SK-N-SH (cell line): Measurements from ENCODE around the gene LGALS12. TPM values are rescaled to one million over a fixed set of nuclear protein-coding genes. Genes with fewer than 3 reads are reported as not detected.

ENCODE experiments used
- CTCF ChIA-PET: fragments of 300-600, 350-600 bp; formaldehyde crosslinking; extraction: SDS; loops from one replicate; lab custom pipeline; 2021; lab: Yijun Ruan, JAX
- POLR2A ChIA-PET: fragments of 350-600 bp; sonication (Branson Sonifier 250); formaldehyde crosslinking; extraction: SDS; loops from one replicate; lab custom pipeline; 2020; ENCODE audit warnings: antibody characterized with exemption, inconsistent platforms; lab: Yijun Ruan, JAX
- DNase-seq: peaks from one replicate; pipeline ENCODE4 v3.0.0; 2012
- H2AFZ ChIP-seq: fragments of 200-600 bp; sonication (generic); 2 replicates; pipeline ENCODE4 v1.8.1; 2016; ENCODE audit warnings: antibody characterized with exemption, mild to moderate bottlenecking, low read depth
- H3F3A ChIP-seq: fragments of 200-600 bp; sonication (generic); replicated peaks from 2 replicates; pipeline ENCODE3; 2016; ENCODE audit warnings: antibody characterized with exemption, mild to moderate bottlenecking; ENCODE audit not compliant: insufficient read depth
- H3K27ac ChIP-seq, 2 experiments: fragments of 200-500 bp in 1 of 2; fragments of 200-600 bp in 1 of 2; sonication (Bioruptor generic) in 1 of 2; sonication (generic), shearing (Covaris generic) in 1 of 2; 2 replicates each; pipeline versions ENCODE4 v1.5.1 to v1.6.1; 2014 to 2016; ENCODE audit warnings: low read depth in 2 of 2, inconsistent platforms in 1 of 2, low read length in 1 of 2, mild to moderate bottlenecking in 1 of 2, mixed read lengths in 1 of 2
- H3K27me3 ChIP-seq: fragments of 200-600 bp; sonication (generic), shearing (Covaris generic); 2 replicates; pipeline ENCODE4 v1.6.1; 2016; ENCODE audit warnings: mixed run types; ENCODE audit not compliant: insufficient read depth
- H3K36me3 ChIP-seq, 2 experiments: fragments of 200-500 bp in 1 of 2; fragments of 200-600 bp in 1 of 2; sonication (Bioruptor generic) in 1 of 2; sonication (generic) in 1 of 2; replicated peaks in 1 of 2; 2 replicates each; pipeline versions ENCODE3 to v1.5.1; 2014 to 2016; ENCODE audit warnings: low read length in 1 of 2, mild to moderate bottlenecking in 1 of 2; ENCODE audit not compliant: insufficient read depth in 2 of 2, control insufficient read depth in 1 of 2
- H3K4me1 ChIP-seq, 2 experiments: fragments of 200-500 bp in 1 of 2; fragments of 200-600 bp in 1 of 2; sonication (Bioruptor generic) in 1 of 2; sonication (generic), shearing (Covaris generic) in 1 of 2; 2 replicates each; pipeline versions ENCODE4 v1.5.1 to v1.6.1; 2014 to 2016; ENCODE audit warnings: low read depth in 1 of 2, low read length in 1 of 2, mixed run types in 1 of 2; ENCODE audit not compliant: insufficient read depth in 2 of 2, control insufficient read depth in 1 of 2
- H3K4me2 ChIP-seq: fragments of 200-600 bp; sonication (generic), shearing (Covaris generic); 2 replicates; pipeline ENCODE4 v1.6.1; 2017; ENCODE audit warnings: mixed run types
- H3K4me3 ChIP-seq, 2 experiments: fragments of 200-500 bp in 1 of 2; fragments of 200-600 bp in 1 of 2; sonication (Bioruptor generic) in 1 of 2; sonication (generic), shearing (Covaris generic) in 1 of 2; 2 replicates each; pipeline versions ENCODE4 v1.5.1 to v1.8.1; 2014 to 2016; ENCODE audit warnings: low read depth in 2 of 2, inconsistent platforms in 1 of 2, low read length in 1 of 2, mild to moderate bottlenecking in 1 of 2, mixed read lengths in 1 of 2, moderate library complexity in 1 of 2
- H3K79me2 ChIP-seq: fragments of 200-600 bp; sonication (generic); 2 replicates; pipeline ENCODE4 v1.8.1; 2017; ENCODE audit warnings: mild to moderate bottlenecking; ENCODE audit not compliant: insufficient read depth
- H3K9ac ChIP-seq: fragments of 200-600 bp; sonication (generic); 2 replicates; pipeline ENCODE4 v1.6.1; 2017; ENCODE audit warnings: mixed run types
- H3K9me2 ChIP-seq: fragments of 200-600 bp; sonication (generic); 2 replicates; pipeline ENCODE4 v1.6.1; 2017; ENCODE audit warnings: mixed run types
- H3K9me3 ChIP-seq: fragments of 200-600 bp; sonication (generic); 2 replicates; pipeline ENCODE4 v1.6.1; 2017; ENCODE audit warnings: mixed run types, mild to moderate bottlenecking, moderate library complexity
- H4K20me1 ChIP-seq: fragments of 200-600 bp; sonication (generic); 2 replicates; pipeline ENCODE4 v1.6.1; 2017; ENCODE audit warnings: mild to moderate bottlenecking, mixed run types; ENCODE audit not compliant: insufficient read depth
- ELF1 ChIP-seq: IDR thresholded peaks from 2 replicates; pipeline ENCODE4 v1.4.0; 2012
- FOXJ3 ChIP-seq: sonication (generic); formaldehyde crosslinking; IDR thresholded peaks from 2 replicates; pipeline ENCODE4 v1.5.1; 2020; ENCODE audit warnings: mild to moderate bottlenecking, missing genetic modification reagents
- FOXM1 ChIP-seq: IDR thresholded peaks from 2 replicates; pipeline ENCODE4 v1.4.0; 2012; ENCODE audit warnings: low read depth, mild to moderate bottlenecking
- MXI1 ChIP-seq: IDR thresholded peaks from 2 replicates; pipeline ENCODE4 v1.6.1; 2012; ENCODE audit warnings: mild to moderate bottlenecking, low read depth, low read length, improper control_type of control experiment
- NFIC ChIP-seq: IDR thresholded peaks from 2 replicates; pipeline ENCODE4 v1.4.0; 2012; ENCODE audit warnings: borderline replicate concordance
- PBX3 ChIP-seq: IDR thresholded peaks from 2 replicates; pipeline ENCODE4; 2012
- RXRA ChIP-seq: IDR thresholded peaks from 2 replicates; pipeline ENCODE4 v1.4.0; 2012; ENCODE audit warnings: low read depth, mild to moderate bottlenecking, borderline replicate concordance
- SIN3A ChIP-seq: IDR thresholded peaks from 2 replicates; pipeline ENCODE4 v1.6.1; 2012; ENCODE audit warnings: low read depth, mild to moderate bottlenecking, low read length, moderate library complexity, borderline replicate concordance
- SMC3 ChIP-seq: IDR thresholded peaks from 2 replicates; pipeline ENCODE4 v1.6.1; 2012; ENCODE audit warnings: low read depth, low read length, improper control_type of control experiment
- TCF12 ChIP-seq: IDR thresholded peaks from 2 replicates; pipeline ENCODE4 v1.4.0; 2012
- TEAD4 ChIP-seq: IDR thresholded peaks from 2 replicates; pipeline ENCODE4 v1.4.0; 2012; ENCODE audit warnings: mild to moderate bottlenecking, borderline replicate concordance; ENCODE audit not compliant: insufficient read depth
- ZBTB33 ChIP-seq: IDR thresholded peaks from 2 replicates; pipeline ENCODE4 v1.4.0; 2012; ENCODE audit warnings: low read depth, borderline replicate concordance
- WGBS: methylation state at CpG from one replicate; pipeline ENCODE4 v1.1.6; 2017; ENCODE audit warnings: low lambda C conversion rate; 5-methylcytosine and 5-hydroxymethylcytosine counted together
- polyA plus RNA-seq, 3 experiments: library from polyadenylated mRNA; depleted of rRNA; stranded (reverse); fragments of >200 nt; gene quantifications; 2 replicates each; pipeline ENCODE4 v1.2.3, GENCODE V29; 2012
- TF ChIP-seq, protein P1 (sequence below): IDR thresholded peaks from 2 replicates; pipeline ENCODE4 v1.4.0; 2012; ENCODE audit warnings: low read depth
- TF ChIP-seq, protein P2 (sequence below): IDR thresholded peaks from 2 replicates; pipeline ENCODE4 v1.4.0; 2012; ENCODE audit warnings: low read depth, borderline replicate concordance

LGALS12 gene
- polyA plus RNA-seq, 1 of the 3 experiments (the other 2 are of a cell fraction), result not detected

DNA sequence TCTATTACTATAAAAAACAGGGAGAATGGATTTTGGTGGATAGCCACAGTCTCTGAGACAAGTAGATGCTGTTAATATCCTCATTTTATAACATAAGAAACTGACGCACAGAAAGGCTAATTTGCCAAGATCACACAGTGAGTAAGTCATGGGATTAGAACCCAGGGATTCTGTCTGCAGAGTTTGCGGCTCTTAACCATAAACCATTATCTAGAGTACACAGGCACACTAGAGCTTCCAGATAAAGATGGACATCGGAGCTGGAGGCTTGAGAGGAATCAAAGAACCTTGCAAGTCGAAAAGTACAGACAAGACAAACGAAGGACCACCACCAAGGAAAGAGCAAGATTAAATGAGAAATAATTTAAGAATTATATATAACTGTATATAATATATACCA is 11.3 kb downstream of the LGALS12 start:
- CTCF ChIA-PET, result no interaction called here
- H3K4me2 ChIP-seq, result no peak overlapping the region
- H3K9me3 ChIP-seq, result no peaks in the 10 kb centered on the region
- H3K27ac ChIP-seq, result no peak overlapping the region
- H3K4me3 ChIP-seq, result no peak overlapping the region
- H2AFZ ChIP-seq, result no peak overlapping the region
- H3K9ac ChIP-seq, result no peak overlapping the region
- DNase-seq, result no peak
- no peaks in the 10 kb centered on the region for H4K20me1 ChIP-seq
- 62% methylated on average over 5 of the region's 5 CpGs for WGBS
- POLR2A ChIA-PET, result no interaction called here
- H3K9me2 ChIP-seq, result no peaks in the 10 kb centered on the region
- H3K36me3 ChIP-seq, result no peaks in the 10 kb centered on the region
- no peaks in the 10 kb centered on the region; the same call in 1 of the 2 replicates for H3K27me3 ChIP-seq
- no peaks in the 10 kb centered on the region for H3K4me1 ChIP-seq
- H3K79me2 ChIP-seq, result no peaks in the 10 kb centered on the region
- H3F3A ChIP-seq, result no peaks in the 10 kb centered on the region
- no peak for TF ChIP-seq PBX3
- no peak for TF ChIP-seq MXI1
- no peak for TF ChIP-seq FOXJ3 (CRISPR knock-in tag)
- TF ChIP-seq ELF1, result no peak
- no peak for TF ChIP-seq SIN3A
- TF ChIP-seq FOXM1, result no peak
- TF ChIP-seq TCF12, result no peak

DNA sequence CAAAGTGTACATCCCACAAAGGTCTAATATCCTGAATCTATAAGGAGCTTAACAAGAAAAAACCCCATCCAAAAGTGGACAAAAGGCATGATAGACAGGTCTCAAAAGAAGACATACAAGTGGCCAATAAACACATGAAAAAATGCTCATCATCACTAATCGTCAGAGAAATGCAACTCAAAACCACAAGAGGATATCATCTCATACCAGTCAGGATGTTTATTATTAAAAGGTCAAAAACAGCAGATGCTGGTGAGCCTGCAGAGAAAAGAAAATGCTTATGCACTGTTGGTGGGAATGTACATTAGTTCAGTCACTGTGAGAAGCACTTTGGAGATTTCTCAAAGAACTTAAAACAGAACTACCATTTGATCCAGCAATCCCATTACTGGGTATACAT is 12.7 kb downstream of the LGALS12 start:
- POLR2A ChIA-PET, result no interaction called here
- H3K9ac ChIP-seq, result no peak overlapping the region
- 11% methylated on average over 1 of the region's 1 CpG for whole genome bisulfite sequencing

More for the DNA sequence above, 12.7 kb downstream of the LGALS12 start:
- H3F3A ChIP-seq, result no peaks in the 10 kb centered on the region
- H3K4me3 ChIP-seq, result no peak overlapping the region
- no peaks in the 10 kb centered on the region for H3K36me3 ChIP-seq
- H3K27me3 ChIP-seq, result no peaks in the 10 kb centered on the region
- no peak overlapping the region for H3K4me2 ChIP-seq
- TF ChIP-seq NFIC, result no peak
- TF ChIP-seq ZBTB33, result no peak
- TF ChIP-seq, protein P1, sequence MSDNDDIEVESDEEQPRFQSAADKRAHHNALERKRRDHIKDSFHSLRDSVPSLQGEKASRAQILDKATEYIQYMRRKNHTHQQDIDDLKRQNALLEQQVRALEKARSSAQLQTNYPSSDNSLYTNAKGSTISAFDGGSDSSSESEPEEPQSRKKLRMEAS, result no peak
- TF ChIP-seq, protein P2, sequence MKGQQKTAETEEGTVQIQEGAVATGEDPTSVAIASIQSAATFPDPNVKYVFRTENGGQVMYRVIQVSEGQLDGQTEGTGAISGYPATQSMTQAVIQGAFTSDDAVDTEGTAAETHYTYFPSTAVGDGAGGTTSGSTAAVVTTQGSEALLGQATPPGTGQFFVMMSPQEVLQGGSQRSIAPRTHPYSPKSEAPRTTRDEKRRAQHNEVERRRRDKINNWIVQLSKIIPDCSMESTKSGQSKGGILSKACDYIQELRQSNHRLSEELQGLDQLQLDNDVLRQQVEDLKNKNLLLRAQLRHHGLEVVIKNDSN, result no peak
- no peak for TF ChIP-seq TEAD4
- no peak for TF ChIP-seq RXRA
- TF ChIP-seq SMC3, result no peak
- CTCF ChIA-PET, result no interaction called here
- H3K4me1 ChIP-seq, result no peaks in the 10 kb centered on the region
- DNase-seq, result no peak
- H3K9me3 ChIP-seq, result no peaks in the 10 kb centered on the region
- no peaks in the 10 kb centered on the region for H3K79me2 ChIP-seq
- H3K9me2 ChIP-seq, result no peaks in the 10 kb centered on the region
- H3K27ac ChIP-seq, result no peak overlapping the region
- no peaks in the 10 kb centered on the region for H4K20me1 ChIP-seq
- no peak overlapping the region for H2AFZ ChIP-seq
